HEK293 (cell line): Measurements from ENCODE around the gene COA1.

Experiments used
- BCL11A ChIP-seq: fragments of 450-650 bp; formaldehyde crosslinking; IDR thresholded peaks from 2 replicates; pipeline ENCODE4 v1.5.1; 2016; ENCODE audit warnings: low read depth, missing biosample characterization, missing genetic modification characterization
- CTCF ChIP-seq: fragments of 450-650 bp; formaldehyde crosslinking; IDR thresholded peaks from 2 replicates; pipeline ENCODE4 v1.5.1; 2016; ENCODE audit warnings: missing biosample characterization, missing genetic modification characterization
- GLI4 ChIP-seq: fragments of 450-650 bp; formaldehyde crosslinking; IDR thresholded peaks from 2 replicates; pipeline ENCODE4 v1.5.1; 2016; ENCODE audit warnings: missing biosample characterization, missing genetic modification characterization
- ZBTB10 ChIP-seq: fragments of 450-650 bp; formaldehyde crosslinking; IDR thresholded peaks from 2 replicates; pipeline ENCODE4 v1.5.1; 2016; ENCODE audit warnings: missing biosample characterization, missing genetic modification characterization
- ZNF350 ChIP-seq: fragments of 450-650 bp; formaldehyde crosslinking; IDR thresholded peaks from 2 replicates; pipeline ENCODE4 v1.5.0; 2017; ENCODE audit warnings: missing biosample characterization, mild to moderate bottlenecking, missing genetic modification characterization
- ZNF366 ChIP-seq: fragments of 450-650 bp; formaldehyde crosslinking; conservative IDR thresholded peaks from 2 replicates; pipeline ENCODE4 v1.5.1; 2016; ENCODE audit warnings: missing biosample characterization, missing genetic modification characterization
- ZNF571 ChIP-seq: fragments of 450-650 bp; formaldehyde crosslinking; IDR thresholded peaks from 2 replicates; pipeline ENCODE4 v1.5.0; 2017; ENCODE audit warnings: missing biosample characterization, missing genetic modification characterization
- ZNF776 ChIP-seq: fragments of 450-650 bp; formaldehyde crosslinking; IDR thresholded peaks from 2 replicates; pipeline ENCODE4 v1.5.0; 2017; ENCODE audit warnings: missing biosample characterization, missing genetic modification characterization, borderline replicate concordance

- TF ChIP-seq ZBTB10 (no peak), BCL11A (no peak), ZNF350 (no peak), ZNF776 (tag by site-specific recombination) (no peak), ZNF366 (tag by site-specific recombination) (no peak), GLI4 (tag by site-specific recombination) (no peak), CTCF (tag by site-specific recombination) (no peak), ZNF571 (no peak)
These were observed 8.0 kb downstream of the COA1 start for GRCh38 chr7:43721193-43721806.
